Measurements from ENCODE around the gene LCP1. TPM values are rescaled to one million over a fixed set of nuclear protein-coding genes. Genes with fewer than 3 reads are reported as not detected.

LCP1 gene
- total RNA-seq, 6 experiments from 2014 or later: 0.05 TPM; not detected in 5

DNA sequence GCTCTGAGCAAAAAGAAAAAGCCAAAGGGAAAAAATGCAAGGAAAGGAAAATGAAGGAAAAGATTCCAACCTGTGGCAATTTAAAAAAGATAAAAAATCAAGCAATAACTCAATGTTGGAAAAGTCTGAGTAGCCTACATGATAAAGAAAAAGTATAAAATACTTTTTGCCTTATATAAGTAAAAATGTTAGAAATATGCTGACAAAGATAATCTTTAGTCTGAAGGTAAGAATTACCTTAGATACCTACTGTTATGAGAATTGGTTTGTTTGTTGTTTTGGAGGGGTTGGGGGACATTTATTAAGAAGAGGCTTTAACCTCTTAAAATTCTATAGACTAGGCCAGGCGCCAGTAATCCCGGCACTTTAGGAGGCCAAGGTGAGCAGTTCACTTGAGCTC, 47.5 kb downstream of the LCP1 start:
- H3K4me1 Mint-ChIP-seq (ENCODE audit: low read depth): no peaks in the 10 kb centered on the region
- DNase-seq: no peak
- TF ChIP-seq, protein P1, sequence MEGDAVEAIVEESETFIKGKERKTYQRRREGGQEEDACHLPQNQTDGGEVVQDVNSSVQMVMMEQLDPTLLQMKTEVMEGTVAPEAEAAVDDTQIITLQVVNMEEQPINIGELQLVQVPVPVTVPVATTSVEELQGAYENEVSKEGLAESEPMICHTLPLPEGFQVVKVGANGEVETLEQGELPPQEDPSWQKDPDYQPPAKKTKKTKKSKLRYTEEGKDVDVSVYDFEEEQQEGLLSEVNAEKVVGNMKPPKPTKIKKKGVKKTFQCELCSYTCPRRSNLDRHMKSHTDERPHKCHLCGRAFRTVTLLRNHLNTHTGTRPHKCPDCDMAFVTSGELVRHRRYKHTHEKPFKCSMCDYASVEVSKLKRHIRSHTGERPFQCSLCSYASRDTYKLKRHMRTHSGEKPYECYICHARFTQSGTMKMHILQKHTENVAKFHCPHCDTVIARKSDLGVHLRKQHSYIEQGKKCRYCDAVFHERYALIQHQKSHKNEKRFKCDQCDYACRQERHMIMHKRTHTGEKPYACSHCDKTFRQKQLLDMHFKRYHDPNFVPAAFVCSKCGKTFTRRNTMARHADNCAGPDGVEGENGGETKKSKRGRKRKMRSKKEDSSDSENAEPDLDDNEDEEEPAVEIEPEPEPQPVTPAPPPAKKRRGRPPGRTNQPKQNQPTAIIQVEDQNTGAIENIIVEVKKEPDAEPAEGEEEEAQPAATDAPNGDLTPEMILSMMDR (IDR thresholded peaks at IDR 0.05): no peak
- no peak overlapping the region for H3K27ac Mint-ChIP-seq
- H3K36me3 Mint-ChIP-seq (ENCODE audit: low read depth): no peaks in the 10 kb centered on the region
- peaks cover 9% of the 10 kb centered on the region; the same call in 1 of the 2 replicates for H3K27me3 Mint-ChIP-seq (ENCODE audit: insufficient read depth)
- no peak overlapping the region for H3K4me3 Mint-ChIP-seq
- H3K9me3 Mint-ChIP-seq: no peaks in the 10 kb centered on the region

DNA sequence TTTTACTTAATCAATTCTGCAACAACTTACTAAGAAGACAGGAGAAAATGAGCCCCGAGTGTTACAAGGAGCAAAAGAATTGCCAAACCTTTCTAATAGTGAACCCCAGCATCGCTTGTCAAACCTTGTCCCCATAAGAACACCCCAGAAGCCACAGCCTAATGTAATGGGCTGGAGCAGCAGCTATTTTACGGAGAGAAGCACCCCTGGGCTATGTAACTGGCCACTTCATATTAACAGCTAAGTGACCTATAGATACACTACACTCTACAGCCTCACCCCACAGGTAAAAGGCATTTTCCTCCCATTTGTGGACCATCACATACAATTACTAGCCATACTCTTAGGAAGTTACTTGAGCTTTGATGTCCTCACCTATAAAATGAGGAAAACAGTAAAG, 49.9 kb downstream of the LCP1 start:
- Mint-ChIP-seq H3K27ac (no peak overlapping the region), H3K9me3 (no peaks in the 10 kb centered on the region), H3K4me1 (ENCODE audit: low read depth) (no peaks in the 10 kb centered on the region), H3K27me3 (ENCODE audit: insufficient read depth) (peaks cover 16% of the 10 kb centered on the region; the same call in 1 of the 2 replicates), H3K4me3 (no peak overlapping the region), H3K36me3 (ENCODE audit: low read depth) (no peaks in the 10 kb centered on the region)
- TF ChIP-seq, protein P1 (IDR thresholded peaks at IDR 0.05): no peak
- DNase-seq: no peak

DNA sequence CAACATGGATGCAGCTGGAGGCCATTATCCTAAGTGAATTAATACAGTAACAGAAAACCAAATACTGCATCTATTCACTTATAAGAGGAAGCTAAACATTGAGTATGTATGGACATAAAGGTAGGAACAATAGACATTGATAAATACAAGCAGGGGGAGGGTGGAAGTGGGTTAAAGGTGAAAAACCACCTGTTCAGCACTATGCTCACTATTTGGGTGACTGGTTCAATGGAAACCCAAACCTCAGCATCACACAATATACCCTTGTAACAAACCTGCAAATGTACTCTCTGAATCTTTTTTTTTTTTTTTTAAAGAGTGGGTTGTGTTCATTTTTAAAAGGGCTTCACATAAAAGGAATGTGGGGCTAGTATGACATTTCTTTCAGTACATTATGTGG, 50.3 kb downstream of the LCP1 start:
- Mint-ChIP-seq H3K4me3 (no peak overlapping the region), H3K4me1 (ENCODE audit: low read depth) (no peaks in the 10 kb centered on the region), H3K9me3 (no peaks in the 10 kb centered on the region), H3K27ac (no peak overlapping the region), H3K27me3 (ENCODE audit: insufficient read depth) (peaks cover 13% of the 10 kb centered on the region; the same call in 1 of the 2 replicates), H3K36me3 (ENCODE audit: low read depth) (no peaks in the 10 kb centered on the region)
- DNase-seq: no peak
- TF ChIP-seq, protein P1 (IDR thresholded peaks at IDR 0.05): no peak

DNA sequence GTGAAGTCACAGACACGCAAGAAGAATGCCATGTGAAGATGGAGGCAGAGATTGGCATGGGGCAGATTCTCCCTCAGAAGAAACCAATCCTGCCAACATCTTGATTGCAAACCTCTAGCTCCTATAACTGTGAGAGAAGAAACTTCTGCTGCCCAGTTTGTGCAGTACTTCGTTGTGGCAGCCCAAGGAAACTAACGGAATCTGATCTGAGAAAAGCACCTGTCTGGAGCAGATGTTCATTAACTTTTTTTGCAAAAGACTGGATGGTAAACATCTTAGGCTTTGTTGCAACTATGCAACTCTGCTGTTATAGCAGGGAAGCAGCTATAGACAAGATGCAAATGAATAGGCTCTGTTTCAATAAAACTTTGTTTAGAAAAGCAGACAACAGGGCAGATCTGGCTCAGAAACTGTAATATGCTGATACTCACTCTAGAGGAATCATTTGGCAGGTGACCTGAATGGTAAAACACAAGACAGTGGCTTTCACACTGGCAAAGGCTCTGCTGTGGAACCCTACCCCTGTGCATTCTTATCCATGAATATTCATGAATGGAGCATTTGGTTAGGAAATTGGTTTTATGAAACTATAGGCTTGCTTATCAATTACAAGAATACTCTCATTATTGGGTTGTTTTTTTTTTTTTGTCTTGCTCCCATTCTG, 51.9 kb downstream of the LCP1 start:
- Mint-ChIP-seq H3K4me1 (ENCODE audit: low read depth) (peaks cover 7% of the 10 kb centered on the region), H3K36me3 (ENCODE audit: low read depth) (no peaks in the 10 kb centered on the region), H3K27ac (no peak overlapping the region), H3K4me3 (no peak overlapping the region), H3K27me3 (ENCODE audit: insufficient read depth) (peaks cover 15% of the 10 kb centered on the region; the same call in 1 of the 2 replicates), H3K9me3 (no peaks in the 10 kb centered on the region)
- TF ChIP-seq, protein P1 (IDR thresholded peaks at IDR 0.05): no peak
- DNase-seq: no peak

DNA sequence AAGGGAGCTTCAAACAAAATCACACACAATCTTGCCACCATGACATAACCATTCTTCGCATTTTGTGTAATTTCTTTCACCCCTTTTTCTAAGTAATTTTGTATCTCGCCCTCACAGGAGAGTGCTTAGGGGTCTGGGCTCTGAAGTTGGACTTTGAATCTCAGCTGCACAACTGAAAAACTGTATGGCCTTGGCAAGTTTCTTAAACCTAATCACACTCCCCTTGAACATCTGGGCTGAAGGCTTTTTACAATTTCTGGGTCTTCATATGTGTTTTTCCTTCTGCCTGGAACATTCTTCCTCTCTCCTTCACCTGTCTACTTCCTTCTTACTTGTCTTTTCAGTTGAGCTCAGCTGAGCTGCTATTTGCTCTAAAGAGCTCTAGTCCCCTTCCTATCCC, 52.9 kb downstream of the LCP1 start:
- Mint-ChIP-seq H3K27me3 (ENCODE audit: insufficient read depth) (peaks cover 16% of the 10 kb centered on the region; the same call in 1 of the 2 replicates), H3K4me3 (no peak overlapping the region), H3K36me3 (ENCODE audit: low read depth) (no peaks in the 10 kb centered on the region), H3K9me3 (no peaks in the 10 kb centered on the region), H3K27ac (no peak overlapping the region), H3K4me1 (ENCODE audit: low read depth) (peaks cover 7% of the 10 kb centered on the region)
- TF ChIP-seq, protein P1 (IDR thresholded peaks at IDR 0.05): no peak
- DNase-seq: no peak

All from HFFc6 (cell line).